ENCODE measurements around the gene GSTO2.

- TF ChIP-seq CREB1 (CRISPR knock-in tag; IDR thresholded peaks at IDR 0.05; ENCODE audit: low read depth) (no peak), CTCF (conservative IDR thresholded peaks at IDR 0.05; ENCODE audit: low read depth in 2 of 2) (no peak), REST (IDR thresholded peaks at IDR 0.05; ENCODE audit: unreplicated experiment) (no peak), POLR2AphosphoS5 (IDR thresholded peaks at IDR 0.05; ENCODE audit: low read depth) (no peak)
Measured at GRCh38 chr10:104333728-104334373, 64.9 kb downstream of the GSTO2 start.
